H9 (cell line): Measurements from ENCODE around the gene SLC4A9. TPM values are rescaled to one million over a fixed set of nuclear protein-coding genes. Genes with fewer than 3 reads are reported as not detected.

Source experiments
- DNase-seq: peaks from one replicate; pipeline ENCODE4 v3.0.0-alpha.2; 2017
- H2AFZ ChIP-seq: one replicate; pipeline ENCODE4 v1.6.1; 2013; ENCODE audit warnings: mild to moderate bottlenecking, low read length, control low read depth, moderate library complexity
- H2AK5ac ChIP-seq: 2 replicates; pipeline ENCODE4 v1.6.1; 2013; ENCODE audit warnings: low read length, control low read depth, mixed read lengths; ENCODE audit not compliant: insufficient read length
- H2BK120ac ChIP-seq: one replicate; pipeline ENCODE4 v1.6.1; 2013; ENCODE audit warnings: low read depth, mild to moderate bottlenecking, low read length, control low read depth, inconsistent platforms; ENCODE audit not compliant: poor library complexity, severe bottlenecking
- H2BK12ac ChIP-seq: 2 replicates; pipeline ENCODE4 v1.6.1; 2013; ENCODE audit warnings: low read length, control low read depth, mixed read lengths, low read depth; ENCODE audit not compliant: insufficient read length
- H2BK15ac ChIP-seq: 2 replicates; pipeline ENCODE4 v1.6.1; 2013; ENCODE audit warnings: low read depth, low read length, control low read depth
- H2BK20ac ChIP-seq: one replicate; pipeline ENCODE4 v1.6.1; 2013; ENCODE audit warnings: low read depth, mild to moderate bottlenecking, low read length, control low read depth, inconsistent platforms; ENCODE audit not compliant: poor library complexity, severe bottlenecking
- H2BK5ac ChIP-seq: 2 replicates; pipeline ENCODE4 v1.6.1; 2013; ENCODE audit warnings: low read length, control low read depth, mixed read lengths; ENCODE audit not compliant: insufficient read length
- H3K14ac ChIP-seq: 2 replicates; pipeline ENCODE4 v1.6.1; 2013; ENCODE audit warnings: low read length, control low read depth; ENCODE audit not compliant: insufficient read depth
- H3K18ac ChIP-seq: 2 replicates; pipeline ENCODE4 v1.6.1; 2013; ENCODE audit warnings: low read depth, mild to moderate bottlenecking, mixed read lengths, low read length, control low read depth; ENCODE audit not compliant: insufficient read length
- H3K23ac ChIP-seq: 2 replicates; pipeline ENCODE4 v1.6.1; 2013; ENCODE audit warnings: low read length, control low read depth, mixed read lengths, low read depth; ENCODE audit not compliant: insufficient read length
- H3K23me2 ChIP-seq: 2 replicates; pipeline ENCODE4 v1.6.1; 2013; ENCODE audit warnings: low read depth, mild to moderate bottlenecking, mixed read lengths, low read length, control low read depth; ENCODE audit not compliant: insufficient read length, poor library complexity, severe bottlenecking
- H3K27ac ChIP-seq: 2 replicates; pipeline ENCODE4 v1.5.1; 2013; ENCODE audit warnings: low read length, control low read depth, mixed read lengths, low read depth; ENCODE audit not compliant: insufficient read length
- H3K27me3 ChIP-seq: 2 replicates; pipeline ENCODE4 v1.6.1; 2013; ENCODE audit warnings: low read length, control low read depth, inconsistent platforms; ENCODE audit not compliant: insufficient read depth
- H3K4ac ChIP-seq: 2 replicates; pipeline ENCODE4 v1.6.1; 2013; ENCODE audit warnings: low read depth, mild to moderate bottlenecking, control low read depth, inconsistent platforms, low read length, moderate library complexity
- H3K4me1 ChIP-seq: 2 replicates; pipeline ENCODE4 v1.6.1; 2013; ENCODE audit warnings: low read length, control low read depth, inconsistent platforms; ENCODE audit not compliant: insufficient read depth
- H3K4me2 ChIP-seq: 2 replicates; pipeline ENCODE4 v1.6.1; 2013; ENCODE audit warnings: low read length, control low read depth, mixed read lengths; ENCODE audit not compliant: insufficient read length, insufficient read depth
- H3K56ac ChIP-seq: 2 replicates; pipeline ENCODE4 v1.6.1; 2013; ENCODE audit warnings: low read depth, mild to moderate bottlenecking, mixed read lengths, low read length, control low read depth; ENCODE audit not compliant: insufficient read length
- H3K79me1 ChIP-seq: 2 replicates; pipeline ENCODE4 v1.6.1; 2013; ENCODE audit warnings: low read depth, mild to moderate bottlenecking, moderate library complexity, low read length, control low read depth, inconsistent platforms; ENCODE audit not compliant: insufficient read depth, poor library complexity, severe bottlenecking
- H3K79me2 ChIP-seq: 2 replicates; pipeline ENCODE4 v1.6.1; 2013; ENCODE audit warnings: low read length, control low read depth, inconsistent platforms; ENCODE audit not compliant: insufficient read depth
- H3K9ac ChIP-seq: 2 replicates; pipeline ENCODE4 v1.6.1; 2013; ENCODE audit warnings: low read length, control low read depth, mixed read lengths; ENCODE audit not compliant: insufficient read length; ENCODE audit errors: extremely low read depth
- H3K9me3 ChIP-seq: one replicate; pipeline ENCODE4 v1.6.1; 2013; ENCODE audit warnings: low read depth, low read length, inconsistent platforms; ENCODE audit not compliant: control insufficient read depth
- H3T11ph ChIP-seq: one replicate; pipeline ENCODE4 v1.6.1; 2013; ENCODE audit warnings: mild to moderate bottlenecking, low read length, control low read depth, inconsistent platforms
- H4K20me1 ChIP-seq: one replicate; pipeline ENCODE4 v1.6.1; 2013; ENCODE audit not compliant: control insufficient read depth, insufficient read length, insufficient read depth
- H4K5ac ChIP-seq: 2 replicates; pipeline ENCODE4 v1.6.1; 2013; ENCODE audit warnings: low read depth, mild to moderate bottlenecking, mixed read lengths, low read length, control low read depth; ENCODE audit not compliant: insufficient read length
- H4K8ac ChIP-seq: replicated peaks from 2 replicates; pipeline ENCODE4 v1.6.1; 2013; ENCODE audit warnings: low read length, control low read depth, mixed read lengths, low read depth; ENCODE audit not compliant: insufficient read length
- H4K91ac ChIP-seq: 2 replicates; pipeline ENCODE4 v1.6.1; 2013; ENCODE audit warnings: low read depth, mild to moderate bottlenecking, moderate library complexity, mixed read lengths, low read length, control low read depth; ENCODE audit not compliant: insufficient read length
- H3K27ac Mint-ChIP-seq, 3 experiments: 2 replicates in 2 of 3; 3 replicates in 1 of 3; pipeline ENCODE4 v1.8.0; 2020 to 2021; ENCODE audit warnings: mixed read lengths in 3 of 3, mild to moderate bottlenecking in 1 of 3, moderate library complexity in 1 of 3
- H3K27me3 Mint-ChIP-seq: 2 replicates; pipeline ENCODE4 v1.8.0; 2021; ENCODE audit warnings: low read depth, mild to moderate bottlenecking, moderate library complexity, mixed read lengths
- H3K36me3 Mint-ChIP-seq, 3 experiments: 2 replicates in 2 of 3; 3 replicates in 1 of 3; pipeline ENCODE4 v1.8.0; 2020 to 2021; ENCODE audit warnings: low read depth in 3 of 3, mixed read lengths in 3 of 3; ENCODE audit not compliant: insufficient read depth in 1 of 3
- H3K4me1 Mint-ChIP-seq, 2 experiments: 2 replicates each; pipeline ENCODE4 v1.8.0; 2020; ENCODE audit warnings: mixed read lengths in 2 of 2
- H3K4me3 Mint-ChIP-seq, 2 experiments: 2 replicates in 1 of 2; 3 replicates in 1 of 2; pipeline ENCODE4 v1.8.0; 2020 to 2021; ENCODE audit warnings: mild to moderate bottlenecking in 2 of 2, mixed read lengths in 2 of 2, moderate library complexity in 1 of 2
- H3K9me3 Mint-ChIP-seq, 2 experiments: 2 replicates in 1 of 2; 3 replicates in 1 of 2; pipeline ENCODE4 v1.8.0; 2020; ENCODE audit warnings: mild to moderate bottlenecking in 2 of 2, mixed read lengths in 2 of 2, moderate library complexity in 1 of 2
- WGBS: extraction: QIAGEN DNeasy Blood & Tissue Kit; methylation state at CpG from one replicate; pipeline ENCODE4 v1.1.7; 2013; ENCODE audit warnings: missing lambda C conversion rate, low lambda C conversion rate, mixed read lengths; ENCODE audit not compliant: insufficient read length; ENCODE audit errors: extremely low coverage; 5-methylcytosine and 5-hydroxymethylcytosine counted together
- total RNA-seq: library from RNA; stranded (reverse); gene quantifications from 2 replicates; pipeline ENCODE4 v1.2.1, GENCODE V29; 2021
- TF ChIP-seq, protein P1 (sequence below): fragments of 200-600 bp; sonication (generic); conservative IDR thresholded peaks from 3 replicates; pipeline ENCODE4 v1.8.0; 2021; ENCODE audit warnings: antibody characterized with exemption, mild to moderate bottlenecking

The SLC4A9 gene
- total RNA-seq, 1 experiment from 2014 or later: 0.07 TPM

DNA sequence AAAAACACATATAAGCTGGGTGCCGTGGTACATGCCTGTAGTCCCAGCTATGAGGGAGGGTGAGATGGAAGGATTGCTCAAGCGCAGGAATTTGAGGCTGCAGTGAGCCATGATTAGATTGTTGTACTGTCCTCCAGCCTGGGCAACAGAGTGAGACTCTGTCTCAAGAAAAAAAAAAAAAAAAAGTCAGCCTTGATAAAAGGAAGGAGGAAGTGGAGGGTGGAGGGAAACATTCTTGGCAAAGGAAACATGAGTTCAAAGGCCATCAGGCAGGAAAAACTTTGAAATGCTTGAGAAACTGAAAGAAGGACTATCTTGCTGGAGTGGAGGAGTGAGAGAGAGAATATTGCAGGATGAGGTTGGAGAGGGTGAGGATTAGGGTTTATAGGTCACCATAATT is 23.3 kb downstream of the SLC4A9 start:
- H3K9me3 ChIP-seq: no peaks in the 10 kb centered on the region
- H3K23ac ChIP-seq: no peak overlapping the region
- no peaks in the 10 kb centered on the region for H3K4me1 ChIP-seq
- no peak overlapping the region for H2AK5ac ChIP-seq
- H3K27ac ChIP-seq: no peak overlapping the region
- Mint-ChIP-seq H3K4me3 (no peak overlapping the region; a peak in 1 of 5 replicates), H3K4me1 (no peaks in the 10 kb centered on the region), H3K9me3 (peaks cover 2 to 3% of the 10 kb centered on the region in 2 experiments; a peak in 3 of 5 replicates), H3K27me3 (no peaks in the 10 kb centered on the region; the same call in 1 of the 2 replicates), H3K36me3 (no peaks in the 10 kb centered on the region), H3K27ac (no peak overlapping the region)
- H3T11ph ChIP-seq: no peak overlapping the region
- no peaks in the 10 kb centered on the region for H3K23me2 ChIP-seq
- no peaks in the 10 kb centered on the region for H3K79me1 ChIP-seq
- H2BK20ac ChIP-seq: no peak overlapping the region
- no peak overlapping the region for H2AFZ ChIP-seq
- H3K56ac ChIP-seq: no peak overlapping the region
- no peak overlapping the region for H3K14ac ChIP-seq
- WGBS: no CpG with 5 or more reads among the region's 2 CpGs
- no peak overlapping the region for H3K4ac ChIP-seq
- no peak overlapping the region for H4K5ac ChIP-seq
- no peak overlapping the region for H4K8ac ChIP-seq
- no peaks in the 10 kb centered on the region for H3K79me2 ChIP-seq
- H2BK5ac ChIP-seq: no peak overlapping the region
- H4K91ac ChIP-seq: no peak overlapping the region
- TF ChIP-seq, protein P1, sequence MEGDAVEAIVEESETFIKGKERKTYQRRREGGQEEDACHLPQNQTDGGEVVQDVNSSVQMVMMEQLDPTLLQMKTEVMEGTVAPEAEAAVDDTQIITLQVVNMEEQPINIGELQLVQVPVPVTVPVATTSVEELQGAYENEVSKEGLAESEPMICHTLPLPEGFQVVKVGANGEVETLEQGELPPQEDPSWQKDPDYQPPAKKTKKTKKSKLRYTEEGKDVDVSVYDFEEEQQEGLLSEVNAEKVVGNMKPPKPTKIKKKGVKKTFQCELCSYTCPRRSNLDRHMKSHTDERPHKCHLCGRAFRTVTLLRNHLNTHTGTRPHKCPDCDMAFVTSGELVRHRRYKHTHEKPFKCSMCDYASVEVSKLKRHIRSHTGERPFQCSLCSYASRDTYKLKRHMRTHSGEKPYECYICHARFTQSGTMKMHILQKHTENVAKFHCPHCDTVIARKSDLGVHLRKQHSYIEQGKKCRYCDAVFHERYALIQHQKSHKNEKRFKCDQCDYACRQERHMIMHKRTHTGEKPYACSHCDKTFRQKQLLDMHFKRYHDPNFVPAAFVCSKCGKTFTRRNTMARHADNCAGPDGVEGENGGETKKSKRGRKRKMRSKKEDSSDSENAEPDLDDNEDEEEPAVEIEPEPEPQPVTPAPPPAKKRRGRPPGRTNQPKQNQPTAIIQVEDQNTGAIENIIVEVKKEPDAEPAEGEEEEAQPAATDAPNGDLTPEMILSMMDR: no peak
- no peak overlapping the region for H3K18ac ChIP-seq
- H2BK12ac ChIP-seq: no peak overlapping the region
- H2BK120ac ChIP-seq: no peak overlapping the region
- no peaks in the 10 kb centered on the region for H3K27me3 ChIP-seq
- no peaks in the 10 kb centered on the region for H4K20me1 ChIP-seq
- H3K4me2 ChIP-seq: no peak overlapping the region
- no peak overlapping the region for H3K9ac ChIP-seq
- no peak overlapping the region for H2BK15ac ChIP-seq
- DNase-seq: no peak
